Cardiac fibroblast (primary cell): ENCODE results near the gene SHISA4.
A peak's percentile ranks its signal among the peaks of the same experiment; 100 is the strongest.

Experiments
- DNase-seq, 2 donors: peaks; one replicate each; pipeline versions ENCODE4 v3.0.0 to v3.0.0-alpha.2; 2010; ENCODE audit warnings: low read depth in 2 of 2
- H3K4me3 ChIP-seq, 2 donors: replicated peaks in 1 of 2; 1 replicate in 1 of 2; 2 replicates in 1 of 2; pipeline ENCODE4 v1.5.1; 2011; ENCODE audit warnings: low read depth in 2 of 2, low read length in 2 of 2, mild to moderate bottlenecking in 2 of 2, moderate library complexity in 1 of 2
- CTCF ChIP-seq: IDR thresholded peaks from one replicate; pipeline ENCODE4 v1.5.1; 2011; ENCODE audit warnings: low read depth, mild to moderate bottlenecking, low read length, inconsistent platforms

Gene SHISA4

GRCh38 chr1:201925981-201926645, 37.4 kb downstream of the SHISA4 start:
- TF ChIP-seq CTCF = no peak
- DNase-seq = peak in 1 of 2 donors; percentile 39
- H3K4me3 ChIP-seq = no peak overlapping the region

GRCh38 chr1:201928266-201928665, 39.6 kb downstream of the SHISA4 start:
- TF ChIP-seq CTCF = no peak
- no peak for DNase-seq
- H3K4me3 ChIP-seq = no peak overlapping the region

GRCh38 chr1:201930137-201930536, 41.4 kb downstream of the SHISA4 start:
- no peak overlapping the region for H3K4me3 ChIP-seq
- TF ChIP-seq CTCF = no peak
- no peak for DNase-seq

- no peak for TF ChIP-seq CTCF
- H3K4me3 ChIP-seq = no peak overlapping the region
- DNase-seq = no peak
These were observed 42.1 kb downstream of the SHISA4 start for GRCh38 chr1:201930803-201931202.

- TF ChIP-seq CTCF = no peak
- peak; percentile 59 to 73 for DNase-seq
- H3K4me3 ChIP-seq = no peak overlapping the region
These were observed 45.2 kb downstream of the SHISA4 start for GRCh38 chr1:201933840-201934430.

GRCh38 chr1:201937624-201938213, 49.0 kb downstream of the SHISA4 start:
- no peak overlapping the region for H3K4me3 ChIP-seq
- DNase-seq = peak; percentile 76 to 85
- TF ChIP-seq CTCF = no peak
